Left lung (tissue), 10 donors: ENCODE measurements around the gene PAK1. TPM values are rescaled to one million over a fixed set of nuclear protein-coding genes. Genes with fewer than 3 reads are reported as not detected.
"Not testable (repeated sequence)": the region's sequence is repeated elsewhere in the genome, so short reads cannot be mapped to it uniquely, and the experiment has no call there.

Experiments used
- ATAC-seq: fragments of 200-7000 bp; cut with Tn5 transposase; one replicate; pipeline ENCODE4 v1.9.1; 2020; ENCODE audit warnings: moderate library complexity
- DNase-seq, 4 donors: peaks; one replicate each; pipeline ENCODE4 v3.0.0-alpha.2; 2013 to 2020
- H3K27ac ChIP-seq, 2 donors: fragments of 200-600 bp; sonication (generic) in 1 of 2; one replicate each; pipeline versions ENCODE4 v1.5.0 to v1.8.0; 2020 to 2021
- H3K27me3 ChIP-seq, 2 donors: fragments of 200-600 bp; sonication (generic) in 1 of 2; one replicate each; pipeline versions ENCODE4 v1.5.0 to v1.8.0; 2020 to 2021
- H3K36me3 ChIP-seq, 2 donors: fragments of 200-600 bp; sonication (generic) in 1 of 2; one replicate each; pipeline versions ENCODE4 v1.5.0 to v1.8.0; 2020 to 2021
- H3K4me1 ChIP-seq, 2 donors: fragments of 200-600 bp; one replicate each; pipeline ENCODE4 v1.8.0; 2021
- H3K4me3 ChIP-seq, 2 donors: fragments of 200-600 bp; sonication (generic) in 1 of 2; one replicate each; pipeline versions ENCODE4 v1.5.0 to v1.8.0; 2020 to 2021; ENCODE audit warnings: mild to moderate bottlenecking in 1 of 2
- H3K9me3 ChIP-seq, 2 donors: fragments of 200-600 bp; sonication (generic) in 1 of 2; one replicate each; pipeline versions ENCODE4 v1.5.0 to v1.8.0; 2020 to 2021
- CTCF ChIP-seq, 2 donors: fragments of 200-600 bp; sonication (generic) in 1 of 2; IDR thresholded peaks; one replicate each; pipeline versions ENCODE4 v1.5.0 to v1.8.0; 2021; ENCODE audit warnings: antibody characterized with exemption in 2 of 2
- intact Hi-C, 2 donors: fragments of 100-400 bp; cut with DNase I; formaldehyde crosslinking; loops; one replicate each; pipeline versions ENCODE4 v1.11.2 to v1.14.2; 2022
- polyA plus RNA-seq, 6 donors: library from polyadenylated mRNA; unstranded; fragments of 120-200 nt; gene quantifications; one replicate each; pipeline ENCODE4 v1.2.1, GENCODE V29; 2013; ENCODE audit not compliant: insufficient read length in 6 of 6
- total RNA-seq, 2 donors: library from RNA; stranded (reverse); fragmentation: NEBNext Ultra II Directional; extraction: Animal tissue kit (Norgen Biotek cat#: 25700); gene quantifications; one replicate each; pipeline ENCODE4 v1.2.1, GENCODE V29; 2021
- donor health status: DM: no; HTN: yes; CAD: no.
- donor health status: DM: no; HTN: no; CAD: no.

The PAK1 gene
- total and polyA plus RNA-seq, 8 donors: 32.4 to 61.4 (median 51.4) TPM

- H3K27ac ChIP-seq: no peak overlapping the region
- H3K9me3 ChIP-seq: no peaks in the 10 kb centered on the region
- intact Hi-C loops: no loop called here
- DNase-seq (peak in 1 of 4 donors; percentile 7), ATAC-seq (no peak)
- H3K4me1 ChIP-seq: peaks cover 5 to 9% of the 10 kb centered on the region in 2 donors
- no peaks in the 10 kb centered on the region for H3K36me3 ChIP-seq
- H3K27me3 ChIP-seq: no peaks in the 10 kb centered on the region
- H3K4me3 ChIP-seq: no peak overlapping the region
- no peak for TF ChIP-seq CTCF (IDR thresholded peaks at IDR 0.05)
Observed at GRCh38 chr11:77503006-77503405, 29.1 kb upstream of the PAK1 start.

- H3K27me3 ChIP-seq: no peaks in the 10 kb centered on the region
- H3K4me1 ChIP-seq: peaks cover 5 to 9% of the 10 kb centered on the region in 2 donors
- no peaks in the 10 kb centered on the region for H3K36me3 ChIP-seq
- intact Hi-C loops: no loop called here
- no peak for ATAC-seq
- no peak overlapping the region for H3K27ac ChIP-seq
- H3K4me3 ChIP-seq: no peak overlapping the region
- DNase-seq: no peak
- H3K9me3 ChIP-seq: no peaks in the 10 kb centered on the region
- TF ChIP-seq CTCF (IDR thresholded peaks at IDR 0.05): no peak
Observed at GRCh38 chr11:77502346-77502905, 28.5 kb upstream of the PAK1 start.

- Histone ChIP-seq H3K4me1 (peaks cover 5 to 9% of the 10 kb centered on the region in 2 donors), H3K9me3 (no peaks in the 10 kb centered on the region), H3K27me3 (no peaks in the 10 kb centered on the region), H3K27ac (no peak overlapping the region), H3K36me3 (no peaks in the 10 kb centered on the region), H3K4me3 (no peak overlapping the region)
- ATAC-seq (no peak), DNase-seq (no peak)
- TF ChIP-seq CTCF (IDR thresholded peaks at IDR 0.05): no peak
- intact Hi-C loops: no loop called here
Observed at GRCh38 chr11:77501758-77502157, 27.9 kb upstream of the PAK1 start.

- no peak for DNase-seq
- TF ChIP-seq CTCF (IDR thresholded peaks at IDR 0.05): no peak
- H3K36me3 ChIP-seq: no peaks in the 10 kb centered on the region
- no peaks in the 10 kb centered on the region for H3K9me3 ChIP-seq
- peaks cover 0 to 9% of the 10 kb centered on the region in 2 donors for H3K4me1 ChIP-seq
- H3K27ac ChIP-seq: no peak overlapping the region
- no peaks in the 10 kb centered on the region for H3K27me3 ChIP-seq
- no peak for ATAC-seq
- no peak overlapping the region for H3K4me3 ChIP-seq
- intact Hi-C loops: no loop called here
Observed at GRCh38 chr11:77497368-77497767, 23.5 kb upstream of the PAK1 start.

- DNase-seq (no peak), ATAC-seq (no peak)
- H3K4me1 ChIP-seq: no peaks in the 10 kb centered on the region
- H3K4me3 ChIP-seq: no peak overlapping the region
- H3K9me3 ChIP-seq: no peaks in the 10 kb centered on the region
- no peak overlapping the region for H3K27ac ChIP-seq
- no peaks in the 10 kb centered on the region for H3K27me3 ChIP-seq
- no peak for TF ChIP-seq CTCF (IDR thresholded peaks at IDR 0.05)
- intact Hi-C loops: no loop called here
- no peaks in the 10 kb centered on the region for H3K36me3 ChIP-seq
Observed at GRCh38 chr11:77495526-77495925, 21.6 kb upstream of the PAK1 start.

GRCh38 chr11:77490035-77490434 is 16.1 kb upstream of the PAK1 start:
- H3K27me3 ChIP-seq, H3K36me3 ChIP-seq, H3K9me3 ChIP-seq, ATAC-seq, H3K27ac ChIP-seq, H3K4me1 ChIP-seq, DNase-seq, intact Hi-C loops, H3K4me3 ChIP-seq: not testable (repeated sequence)
